ENCODE data around the gene KLF1.
"Not testable (repeated sequence)": the region's sequence is repeated elsewhere in the genome, so short reads cannot be mapped to it uniquely, and the experiment has no call there.

KLF1 gene

GRCh38 chr19:12891553-12892021 lies 4.6 kb upstream of the KLF1 start:
- DNase-seq (ENCODE audit: low read depth in 3 of 3, low spot score in 1 of 3), result no peak

DNA sequence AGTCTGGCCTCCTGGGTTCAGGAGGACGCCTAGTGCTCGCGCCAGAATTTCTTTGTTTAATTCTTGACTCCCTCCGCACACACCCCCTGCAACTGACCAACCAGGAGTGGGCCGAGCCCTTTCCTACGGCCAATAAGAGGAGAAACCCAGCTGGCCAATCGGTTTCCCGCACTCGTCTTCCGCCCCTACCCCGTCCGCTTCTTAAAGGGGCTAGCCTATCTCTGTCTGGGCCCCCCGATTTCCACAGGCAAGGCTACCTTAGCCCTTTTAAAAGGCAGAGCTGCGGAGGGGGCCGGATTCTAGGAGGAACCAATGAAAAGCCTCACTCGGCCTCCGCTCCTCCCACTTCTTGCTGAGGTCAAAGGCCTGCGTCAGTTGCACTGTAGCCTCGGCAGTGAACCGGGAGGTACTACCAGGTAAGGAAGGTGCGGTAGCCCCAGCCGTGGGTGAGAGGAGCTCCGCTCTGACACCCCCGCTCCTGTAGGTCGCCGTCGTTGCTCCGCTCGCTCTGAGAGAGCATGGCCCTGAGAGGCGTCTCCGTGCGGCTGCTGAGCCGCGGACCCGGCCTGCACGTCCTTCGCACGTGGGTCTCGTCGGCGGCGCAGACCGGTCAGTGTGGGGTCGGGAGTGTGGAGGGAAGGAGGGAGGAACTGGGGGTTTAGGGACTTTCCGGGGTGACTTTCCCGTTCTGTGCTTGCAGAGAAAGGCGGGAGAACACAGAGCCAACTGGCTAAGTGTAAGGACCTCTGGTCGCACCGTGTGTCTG lies 4.0 kb upstream of the KLF1 start, which contains the start of gene GCDH:
GCDH (plus strand) TSS at position 374 of the 766 bp plus-strand sequence; CDS start at position 519, 145 bp downstream.
- peak; percentile 82 to 91 (median 89) for DNase-seq (ENCODE audit: low read depth in 3 of 3, low spot score in 1 of 3)

DNA sequence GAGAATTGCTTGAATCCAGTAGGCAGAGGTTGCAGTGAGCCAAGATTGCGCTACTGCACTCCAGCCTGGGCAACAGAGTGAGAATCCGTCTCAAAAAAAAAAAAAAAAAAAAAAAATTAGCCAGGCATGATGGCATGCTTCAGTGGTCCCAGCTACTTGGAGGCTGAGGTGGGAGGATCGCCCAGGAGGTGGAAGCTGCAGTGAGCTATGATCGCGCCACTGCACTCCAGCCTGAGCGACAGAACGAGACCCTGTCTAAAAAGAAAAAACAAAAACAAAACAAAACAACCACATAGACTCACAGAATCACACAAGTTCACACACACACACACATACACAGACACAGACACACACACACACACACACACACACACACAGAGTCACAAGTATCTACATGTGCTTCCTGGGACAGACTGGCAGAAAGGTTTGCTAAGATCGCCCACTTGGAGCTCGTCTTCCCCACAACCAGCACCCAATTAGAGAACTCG lies 3.3 kb upstream of the KLF1 start:
- not testable (repeated sequence) for DNase-seq (ENCODE audit: low read depth in 3 of 3, low spot score in 1 of 3)

DNA sequence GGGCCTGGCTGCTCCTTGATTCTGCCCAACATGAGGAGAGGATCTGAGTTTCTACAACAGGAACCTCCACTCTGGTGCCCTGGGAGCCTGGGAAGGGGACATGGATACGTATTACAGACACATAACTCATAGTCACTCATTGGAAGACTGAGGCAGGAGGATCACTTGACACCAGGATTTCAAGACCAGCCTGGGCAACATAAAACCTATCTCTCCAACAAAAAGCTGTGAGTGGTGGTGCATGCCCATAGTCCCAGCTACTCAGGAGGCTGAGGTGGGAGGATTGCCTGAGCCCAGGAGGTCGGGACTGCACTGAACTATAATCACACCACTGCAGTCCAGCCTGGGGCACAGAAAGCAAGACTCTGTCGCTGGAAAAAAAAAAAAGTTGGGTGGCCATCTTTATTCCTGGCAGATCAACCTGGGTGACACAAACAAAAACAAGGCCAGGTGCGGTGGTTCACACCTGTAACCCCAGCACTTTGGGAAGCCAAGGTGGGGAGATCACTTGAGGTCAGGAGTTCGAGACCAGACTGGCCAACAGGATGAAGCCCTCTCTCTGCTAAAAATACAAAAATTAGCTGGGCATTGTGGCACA lies 1.1 kb upstream of the KLF1 start:
- DNase-seq (ENCODE audit: low read depth in 3 of 3, low spot score in 1 of 3), result no peak

- no peak for DNase-seq (ENCODE audit: low read depth in 3 of 3, low spot score in 1 of 3)
These were observed 391 bp downstream of the KLF1 start for GRCh38 chr19:12886651-12886968.

DNA sequence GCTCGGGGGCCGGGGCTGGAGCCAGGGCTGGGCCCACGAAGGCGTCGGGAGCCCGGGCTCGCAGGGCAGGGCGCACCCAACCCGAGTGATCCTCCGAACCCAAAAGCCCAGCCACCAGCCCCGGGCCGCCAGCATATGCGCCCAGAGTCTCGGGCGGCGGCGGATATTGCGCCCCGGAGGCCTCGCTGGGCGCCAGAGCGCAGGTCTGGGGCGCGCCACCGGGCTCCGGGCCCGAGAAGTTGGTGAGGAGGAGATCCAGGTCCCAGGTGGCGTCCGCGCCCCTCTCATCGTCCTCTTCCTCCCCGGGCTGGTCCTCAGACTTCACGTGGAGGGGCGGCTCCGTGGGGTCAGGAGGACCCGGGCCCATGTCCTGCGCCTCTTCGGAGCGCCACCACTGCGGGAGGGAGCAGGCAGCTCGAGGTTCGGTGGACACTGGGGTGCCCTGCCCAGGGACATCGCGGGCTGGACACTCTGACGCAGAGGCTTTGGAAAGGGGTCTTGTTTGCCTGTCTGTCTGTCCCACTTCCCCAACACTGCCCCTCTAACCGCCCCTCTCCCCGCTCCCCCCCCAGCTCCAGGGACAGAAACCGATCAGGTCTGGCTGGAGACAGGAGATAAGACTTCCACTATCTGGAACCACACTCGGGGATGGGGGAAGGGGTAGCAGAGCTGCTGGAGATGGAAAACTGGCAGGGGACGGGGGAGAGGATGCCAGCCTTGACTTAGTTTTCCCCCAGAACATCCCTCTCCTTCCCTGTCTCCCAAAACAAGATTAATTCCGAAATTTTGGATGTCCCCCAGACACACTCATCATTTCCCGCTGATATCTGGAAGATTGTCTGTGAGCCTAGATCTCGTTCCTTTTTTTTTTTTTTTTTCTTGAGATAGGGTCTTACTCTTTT lies 1.0 kb downstream of the KLF1 start:
- no peak for DNase-seq (ENCODE audit: low read depth in 3 of 3, low spot score in 1 of 3)

- DNase-seq (ENCODE audit: low read depth in 3 of 3, low spot score in 1 of 3), result peak; percentile 60 to 85 (median 66)
These were observed 1.9 kb downstream of the KLF1 start for GRCh38 chr19:12884926-12885748.

DNA sequence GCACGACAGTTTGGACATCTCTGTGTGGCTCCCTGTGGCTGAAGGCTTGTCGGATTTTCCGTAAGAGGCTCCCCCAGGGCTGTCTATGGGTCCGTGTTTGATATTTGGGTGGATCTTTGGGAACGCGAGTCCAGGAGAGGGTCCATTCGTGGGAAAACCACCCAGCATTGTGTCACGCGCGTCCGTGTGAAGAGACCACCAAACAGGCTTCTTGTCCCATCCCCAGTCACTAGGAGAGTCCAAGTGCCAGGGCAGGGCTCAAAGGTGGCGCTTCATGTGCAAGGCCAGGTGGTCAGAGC lies 2.4 kb downstream of the KLF1 start:
- DNase-seq (ENCODE audit: low read depth in 3 of 3, low spot score in 1 of 3), result no peak

DNA sequence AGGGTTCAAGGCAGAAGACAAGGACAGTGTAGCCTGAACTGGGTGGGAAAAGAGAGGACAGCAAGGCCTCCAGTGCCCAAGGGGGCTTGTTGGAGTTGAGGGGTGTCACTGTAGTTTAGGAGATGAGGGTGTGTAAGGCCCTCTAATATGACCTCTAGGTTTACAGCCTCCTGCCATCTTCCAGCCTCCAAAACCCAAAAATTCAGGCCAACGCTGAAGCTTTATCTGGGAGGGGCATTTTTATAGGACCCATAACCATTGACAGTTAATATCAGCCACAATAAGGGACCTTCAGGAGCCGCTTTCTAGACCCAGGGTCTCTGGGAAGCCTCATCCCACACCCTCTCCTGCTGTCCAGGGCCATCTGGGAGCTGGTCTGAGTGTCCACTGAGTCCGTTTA lies 2.8 kb downstream of the KLF1 start:
- no peak for DNase-seq (ENCODE audit: low read depth in 3 of 3, low spot score in 1 of 3)

- DNase-seq (ENCODE audit: low read depth in 3 of 3, low spot score in 1 of 3), result no peak
These were observed 4.4 kb downstream of the KLF1 start for GRCh38 chr19:12882589-12882988.

- DNase-seq (ENCODE audit: low read depth in 3 of 3, low spot score in 1 of 3), result peak; percentile 69 to 78 (median 71)
These were observed 5.7 kb downstream of the KLF1 start, which contains the start of gene DNASE2 for GRCh38 chr19:12881172-12881808. TSS of gene DNASE2 (minus strand) at chr19:12881449. CDS start at chr19:12881375, 74 bp downstream.

- DNase-seq (ENCODE audit: low read depth in 3 of 3, low spot score in 1 of 3), result no peak
These were observed 6.3 kb downstream of the KLF1 start for GRCh38 chr19:12880551-12881171.

- DNase-seq (ENCODE audit: low read depth in 3 of 3, low spot score in 1 of 3), result no peak
These were observed 11.9 kb downstream of the KLF1 start for GRCh38 chr19:12875086-12875485.

DNA sequence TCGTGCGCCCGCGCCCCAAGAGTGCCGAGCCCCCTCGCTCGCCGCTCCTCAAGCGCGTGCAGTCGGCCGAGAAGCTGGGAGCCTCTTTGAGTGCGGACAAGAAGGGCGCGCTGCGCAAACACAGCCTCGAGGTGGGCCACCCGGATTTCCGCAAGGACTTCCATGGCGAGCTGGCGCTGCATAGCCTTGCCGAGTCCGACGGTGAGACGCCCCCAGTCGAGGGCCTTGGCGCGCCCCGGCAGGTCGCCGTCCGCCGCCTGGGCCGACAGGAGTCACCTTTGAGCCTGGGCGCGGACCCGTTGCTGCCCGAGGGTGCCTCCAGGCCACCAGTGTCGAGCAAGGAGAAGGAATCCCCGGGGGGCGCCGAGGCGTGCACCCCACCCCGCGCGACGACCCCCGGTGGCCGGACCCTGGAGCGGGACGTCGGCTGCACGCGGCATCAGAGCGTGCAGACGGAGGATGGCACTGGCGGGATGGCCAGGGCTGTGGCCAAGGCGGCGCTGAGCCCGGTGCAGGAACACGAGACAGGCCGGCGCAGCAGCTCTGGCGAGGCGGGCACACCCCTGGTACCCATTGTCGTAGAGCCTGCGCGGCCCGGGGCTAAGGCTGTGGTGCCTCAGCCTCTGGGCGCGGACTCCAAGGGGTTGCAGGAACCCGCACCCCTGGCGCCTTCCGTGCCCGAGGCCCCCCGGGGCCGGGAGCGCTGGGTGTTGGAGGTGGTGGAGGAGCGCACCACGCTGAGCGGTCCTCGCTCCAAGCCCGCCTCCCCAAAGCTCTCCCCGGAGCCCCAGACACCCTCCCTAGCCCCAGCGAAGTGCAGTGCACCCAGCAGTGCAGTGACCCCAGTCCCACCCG lies 12.9 kb downstream of the KLF1 start:
- DNase-seq (ENCODE audit: low read depth in 3 of 3, low spot score in 1 of 3), result no peak

GRCh38 chr19:12872941-12873890 lies 13.8 kb downstream of the KLF1 start:
- no peak for DNase-seq (ENCODE audit: low read depth in 3 of 3, low spot score in 1 of 3)

- no peak for DNase-seq (ENCODE audit: low read depth in 3 of 3, low spot score in 1 of 3)
These were observed 14.7 kb downstream of the KLF1 start for GRCh38 chr19:12872255-12872654.

- DNase-seq (ENCODE audit: low read depth in 3 of 3, low spot score in 1 of 3), result no peak
These were observed 15.3 kb downstream of the KLF1 start for GRCh38 chr19:12871681-12872080.
